Measurements from ENCODE around the gene PYCR2.
A peak's percentile ranks its signal among the peaks of the same experiment; 100 is the strongest.
"Not testable (repeated sequence)": the region's sequence is repeated elsewhere in the genome, so short reads cannot be mapped to it uniquely, and the experiment has no call there.

The PYCR2 gene

DNA sequence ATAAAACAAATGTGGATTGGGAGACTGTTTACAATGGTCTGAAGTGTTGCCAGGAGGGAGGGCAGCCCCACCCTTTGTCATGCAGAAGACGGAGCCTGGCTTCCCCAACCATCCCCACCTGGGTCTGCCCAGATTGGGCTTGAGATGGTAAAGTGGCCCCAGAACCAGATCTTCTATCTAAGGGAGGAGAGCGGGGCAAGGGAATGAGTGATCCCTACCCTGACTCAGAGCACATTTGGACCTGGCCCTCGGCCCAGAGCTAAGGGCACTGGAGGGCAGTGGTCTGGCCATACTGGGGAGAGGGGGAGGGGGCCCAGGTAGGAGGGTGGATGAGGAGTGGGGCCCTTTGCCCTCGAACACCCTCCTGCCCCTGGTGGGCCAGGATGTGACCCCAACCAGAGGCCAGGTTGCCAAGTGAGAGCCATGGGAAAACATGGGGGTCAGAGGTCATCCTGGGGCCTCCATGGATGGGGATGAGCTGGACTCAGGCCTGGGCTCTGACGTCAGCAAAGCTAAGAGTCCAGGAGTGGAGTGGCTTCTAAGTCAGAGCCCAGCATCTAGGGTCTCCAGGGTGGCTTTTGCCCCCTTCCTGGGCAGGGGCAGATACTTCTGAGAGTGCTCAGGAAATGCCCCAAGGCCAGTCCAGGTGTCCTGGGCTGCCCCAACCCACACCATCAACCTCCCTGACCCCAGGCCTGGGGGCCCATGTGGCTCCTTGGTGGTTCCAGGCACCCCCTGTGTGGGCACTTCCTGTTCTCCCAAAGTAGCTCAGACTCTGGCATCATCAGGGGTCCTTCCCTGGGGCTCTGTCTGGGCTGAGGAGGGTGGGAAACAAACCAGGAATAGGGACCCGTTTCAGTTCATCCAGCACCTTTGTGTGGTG, 33.5 kb downstream of the PYCR2 start:
- no peak for DNase-seq (ENCODE audit: low read depth in 2 of 2)

GRCh38 chr1:225889743-225890142, 34.3 kb downstream of the PYCR2 start:
- no peak for DNase-seq (ENCODE audit: low read depth in 2 of 2)

DNA sequence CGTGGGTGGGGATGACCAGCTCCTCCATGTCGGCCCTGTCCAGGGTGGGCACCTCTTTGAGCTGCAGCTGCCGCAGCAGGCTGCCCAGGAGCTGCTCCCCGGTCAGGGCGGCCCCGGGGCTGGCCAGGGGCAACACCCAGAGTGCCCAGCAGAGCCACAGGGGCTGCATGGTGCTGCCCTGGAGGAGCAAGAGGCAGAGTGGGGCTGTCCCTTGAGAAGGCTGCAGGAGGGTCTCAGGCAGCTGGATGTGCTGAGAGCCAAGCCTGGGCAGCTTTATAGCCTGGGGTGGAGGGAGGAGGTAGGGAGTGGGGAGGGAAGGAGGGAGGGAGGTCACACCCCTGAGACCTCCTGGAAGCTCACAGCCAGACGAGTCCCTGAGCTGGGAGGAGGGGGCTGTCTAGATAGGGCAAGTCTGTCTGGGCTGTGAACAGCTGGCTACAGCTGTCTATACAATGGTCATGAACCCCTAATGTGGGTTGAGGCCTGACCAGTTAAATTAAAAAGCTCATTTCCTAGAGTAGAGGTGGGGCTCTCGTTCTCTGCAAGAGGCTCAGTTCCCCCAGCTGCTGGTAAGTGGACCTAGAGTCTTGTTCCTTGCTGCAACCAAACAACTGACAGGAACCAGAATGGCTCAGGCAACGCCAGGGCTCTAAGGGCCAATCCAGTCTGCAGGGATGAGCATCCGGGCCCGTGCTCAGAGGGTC, 35.0 kb downstream of the PYCR2 start, which contains the start of gene LEFTY1:
Gene LEFTY1, minus strand, starts transcription at position 249 of the 704 bp plus-strand sequence. Its CDS starts 80 bp downstream, at position 169.
- DNase-seq (ENCODE audit: low read depth in 2 of 2): no peak

- DNase-seq (ENCODE audit: low read depth in 2 of 2): no peak
Measured at GRCh38 chr1:225888289-225888897, 35.7 kb downstream of the PYCR2 start.

DNA sequence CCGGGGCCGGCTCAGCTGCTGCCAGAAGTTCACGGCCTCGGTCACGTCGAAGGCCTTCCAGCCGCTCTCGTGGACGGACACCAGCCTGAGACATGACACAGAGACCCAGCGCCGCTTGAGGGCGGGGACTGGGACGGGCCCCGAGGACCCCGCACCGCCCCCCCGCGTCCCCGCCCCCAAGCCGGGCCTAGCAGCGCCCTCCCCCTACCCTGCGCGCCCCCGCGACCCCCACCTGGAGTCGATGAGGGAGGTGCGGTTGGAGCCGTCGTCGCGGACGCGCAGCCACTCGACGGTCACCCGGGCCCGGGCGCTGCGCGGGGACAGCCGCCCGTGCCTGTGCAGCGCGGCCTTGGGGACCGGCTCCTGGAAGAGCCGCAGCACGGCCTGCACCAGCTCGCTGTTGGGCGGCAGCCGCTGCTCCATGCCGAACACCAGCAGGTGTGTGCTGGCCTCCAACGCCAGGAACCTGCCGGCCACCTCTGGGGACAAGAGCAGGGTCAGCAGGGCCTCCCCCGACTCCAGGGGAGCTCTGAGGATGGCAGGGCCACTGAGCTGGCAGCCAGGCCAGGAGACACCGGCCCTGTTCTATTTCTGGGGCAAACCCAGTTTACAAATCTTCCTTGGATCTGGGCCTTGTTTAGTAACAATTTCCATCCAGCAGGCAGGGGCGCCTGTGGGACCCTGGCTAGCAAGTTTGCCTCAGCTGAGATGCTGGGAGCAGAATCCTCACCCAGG, 36.3 kb downstream of the PYCR2 start:
- not testable (repeated sequence) for DNase-seq (ENCODE audit: low read depth in 2 of 2)

DNA sequence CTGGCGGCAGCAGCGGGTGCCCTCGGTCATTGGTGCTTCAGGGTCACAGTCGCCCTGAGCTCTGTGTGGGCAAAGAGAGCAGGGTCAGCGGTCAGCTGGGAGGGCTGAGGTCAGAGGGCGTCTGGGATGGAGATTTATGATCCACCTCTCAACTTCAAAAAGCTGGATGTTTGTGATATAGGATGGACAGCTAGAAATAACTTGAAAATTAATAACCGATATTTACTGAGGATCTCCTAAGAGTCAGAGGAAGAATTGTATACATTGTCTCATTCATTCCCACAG, 37.1 kb downstream of the PYCR2 start:
- no peak for DNase-seq (ENCODE audit: low read depth in 2 of 2)

- no peak for DNase-seq (ENCODE audit: low read depth in 2 of 2)
Measured at GRCh38 chr1:225886159-225887029, 37.7 kb downstream of the PYCR2 start.

GRCh38 chr1:225885336-225885735, 38.7 kb downstream of the PYCR2 start:
- no peak for DNase-seq (ENCODE audit: low read depth in 2 of 2)

DNA sequence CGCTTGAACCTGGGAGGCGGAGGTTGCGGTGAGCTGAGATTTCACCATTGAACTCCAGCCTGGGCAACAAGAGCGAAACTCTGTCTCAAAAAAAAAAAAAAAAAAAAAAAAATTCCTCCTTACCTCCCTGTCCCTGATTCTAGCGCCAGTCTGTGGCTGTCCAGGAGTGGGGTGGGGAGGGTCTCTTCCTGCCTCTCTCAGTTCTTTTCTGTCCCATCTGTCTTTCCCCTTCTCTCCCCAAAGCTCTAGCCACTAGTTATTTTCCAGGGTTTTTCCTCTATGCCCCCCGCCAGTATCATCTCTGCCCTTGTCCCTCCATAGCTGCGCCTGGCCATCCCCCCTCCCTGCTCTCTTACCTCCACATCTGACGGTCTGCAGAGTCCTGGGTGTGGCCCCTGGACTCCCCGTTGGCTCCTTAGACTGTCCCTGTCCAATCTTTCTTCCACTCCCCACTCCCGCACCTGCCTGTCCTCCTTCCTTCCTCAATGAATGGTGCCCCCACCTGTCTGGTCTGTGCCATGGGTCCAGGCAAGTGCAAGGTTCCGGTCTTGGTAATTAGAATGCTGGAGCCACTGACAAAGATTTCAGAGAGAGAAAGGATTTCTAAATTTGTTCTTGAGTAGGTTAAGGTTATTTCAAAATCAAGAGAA, 40.3 kb downstream of the PYCR2 start:
- no peak for DNase-seq (ENCODE audit: low read depth in 2 of 2)

GRCh38 chr1:225882694-225883615, 41.1 kb downstream of the PYCR2 start:
- no peak for DNase-seq (ENCODE audit: low read depth in 2 of 2)

- DNase-seq (ENCODE audit: low read depth in 2 of 2): peak; percentile 65 to 81
Measured at GRCh38 chr1:225881959-225882693, 41.9 kb downstream of the PYCR2 start, which contains the start of gene TMEM63A. Gene TMEM63A, minus strand, starts transcription at chr1:225882380. Its CDS starts 4,800 bp downstream, at chr1:225877580.

- DNase-seq (ENCODE audit: low read depth in 2 of 2): no peak
Measured at GRCh38 chr1:225881081-225881958, 42.7 kb downstream of the PYCR2 start.

DNA sequence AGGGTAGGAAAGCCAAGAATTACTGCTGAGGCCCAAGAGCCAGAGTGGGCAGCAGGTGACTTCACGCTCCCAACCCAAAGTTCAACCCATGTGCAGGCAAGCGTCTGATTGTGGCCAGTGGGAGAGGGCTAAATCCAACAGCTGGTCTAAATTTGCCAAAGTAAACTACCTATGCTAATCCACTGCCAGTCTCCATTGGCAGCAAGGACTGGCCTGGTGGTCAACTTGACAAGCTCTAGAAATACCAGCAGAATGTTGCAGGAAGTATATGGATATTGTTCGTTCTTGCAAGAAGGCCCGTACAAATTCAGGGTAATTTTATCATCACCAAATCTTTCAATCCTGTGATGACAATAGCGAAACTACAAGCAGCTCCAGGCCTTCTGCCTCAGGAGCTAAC, 43.4 kb downstream of the PYCR2 start:
- no peak for DNase-seq (ENCODE audit: low read depth in 2 of 2)

DNA sequence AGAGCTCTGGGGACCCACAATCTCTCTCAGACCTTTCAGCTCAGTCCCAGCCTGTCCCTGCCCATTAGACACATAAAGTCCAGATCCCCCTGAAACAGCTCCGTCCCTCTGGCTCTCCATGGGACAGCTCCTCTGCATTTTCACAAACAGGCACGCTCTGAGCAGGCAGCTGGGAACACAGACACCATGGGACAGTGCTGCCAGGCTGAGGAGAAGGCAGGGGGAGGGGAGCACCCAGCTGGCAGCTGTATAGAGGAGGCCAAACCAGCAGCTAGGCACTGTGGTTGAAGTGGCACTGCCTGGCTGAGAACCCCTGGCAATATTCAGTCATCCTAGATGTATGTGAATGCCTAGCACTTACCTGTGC, 43.8 kb downstream of the PYCR2 start:
- no peak for DNase-seq (ENCODE audit: low read depth in 2 of 2)

DNA sequence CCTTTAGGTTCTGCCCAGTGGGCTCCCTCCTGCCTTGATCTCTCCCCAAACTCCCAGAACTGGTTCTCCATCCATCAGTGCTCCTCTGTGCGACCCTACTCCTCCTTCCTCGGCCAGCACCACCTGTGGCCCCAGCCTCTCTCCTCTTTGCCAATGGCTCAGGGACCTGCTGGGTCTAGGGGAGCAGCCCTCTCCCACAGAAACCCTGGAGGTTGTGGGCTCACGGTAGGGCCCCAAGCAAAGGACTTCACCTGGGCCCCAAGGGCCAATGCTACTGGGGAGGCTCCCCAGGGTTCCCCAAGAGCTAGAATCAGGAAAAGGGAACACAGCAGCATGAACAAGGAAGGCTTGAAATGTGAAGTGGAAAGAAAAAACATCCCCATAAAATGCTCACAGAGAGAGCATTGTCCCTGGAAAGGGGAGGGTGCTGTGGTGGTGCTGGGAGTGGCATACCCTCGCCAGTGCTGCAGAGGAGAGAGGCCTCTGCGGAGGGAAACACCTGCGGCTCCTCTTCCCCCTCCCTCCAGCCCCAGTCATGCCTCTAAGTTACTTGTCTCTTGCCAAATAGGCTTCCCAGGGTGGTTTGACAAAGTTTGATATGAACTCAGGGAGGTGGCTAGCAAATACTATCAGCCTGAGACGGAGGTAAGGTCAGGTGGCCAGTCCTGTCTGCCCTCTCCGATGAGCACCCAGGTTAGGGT, 44.4 kb downstream of the PYCR2 start:
- no peak for DNase-seq (ENCODE audit: low read depth in 2 of 2)

DNA sequence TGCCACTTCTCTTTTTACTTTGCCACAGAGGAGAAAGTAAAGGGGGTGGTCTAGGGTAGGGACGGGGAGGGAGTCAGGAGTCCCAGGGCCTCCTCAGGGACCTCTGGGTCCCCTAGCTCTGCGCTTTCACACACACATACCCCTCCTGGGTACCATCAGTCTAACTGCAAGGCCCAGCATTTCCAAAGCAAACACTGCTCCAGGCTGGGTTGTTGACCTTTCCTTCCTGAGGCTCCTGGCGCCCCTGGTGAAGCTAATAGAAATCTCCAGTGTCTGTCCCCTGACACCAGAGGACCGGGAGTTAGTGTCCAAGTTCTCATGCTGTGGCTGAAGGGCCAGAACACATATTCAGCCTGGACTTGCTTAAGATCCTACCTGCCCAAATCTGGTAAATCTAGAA, 45.8 kb downstream of the PYCR2 start:
- DNase-seq (ENCODE audit: low read depth in 2 of 2): no peak

DNA sequence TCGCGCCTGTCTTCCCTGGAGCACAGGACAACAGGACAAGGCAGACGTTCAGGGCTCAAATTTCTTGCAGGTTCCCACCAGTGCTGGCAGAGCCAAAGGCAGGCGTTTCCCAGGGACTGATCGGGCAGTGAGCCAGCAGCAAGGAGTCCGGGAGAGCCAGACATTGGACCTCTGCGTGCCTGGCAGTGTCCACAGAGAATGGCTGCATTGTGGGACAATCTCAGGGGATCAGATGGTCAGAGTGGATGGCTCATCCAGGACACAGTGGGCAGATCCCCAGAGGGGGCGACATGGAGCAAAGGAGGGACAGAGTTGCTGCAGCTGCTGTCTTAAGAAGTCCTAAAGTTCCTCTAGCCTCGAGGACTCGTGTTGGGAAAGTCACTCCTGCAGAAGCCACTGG, 46.5 kb downstream of the PYCR2 start:
- DNase-seq (ENCODE audit: low read depth in 2 of 2): no peak

Measured in stimulated activated CD4-positive, alpha-beta T cell treated with anti-CD3 and anti-CD28 coated beads, Interleukin-15, amount 100 ng/mL, for 48 hours (primary cell).